NCI-H1092 (cell line): ENCODE measurements around the gene GAMT.
"Not testable (repeated sequence)": the region's sequence is repeated elsewhere in the genome, so short reads cannot be mapped to it uniquely, and the experiment has no call there.

Source experiments
- DNase-seq: peaks from one replicate; lab custom pipeline; 2025; lab: John Stamatoyannopoulos, UW

The GAMT gene

GRCh38 chr19:1433119-1434039 is 32.0 kb upstream of the GAMT start:
- DNase-seq, result no peak

- DNase-seq, result no peak
These were observed 31.2 kb upstream of the GAMT start for GRCh38 chr19:1432507-1432887.

- DNase-seq, result no peak
These were observed 30.6 kb upstream of the GAMT start for GRCh38 chr19:1431759-1432506.

- no peak for DNase-seq
These were observed 28.9 kb upstream of the GAMT start for GRCh38 chr19:1430246-1430645.

- DNase-seq, result no peak
These were observed 28.4 kb upstream of the GAMT start for GRCh38 chr19:1429750-1430149.

GRCh38 chr19:1428738-1429391 is 27.5 kb upstream of the GAMT start:
- no peak for DNase-seq

- DNase-seq, result no peak
These were observed 26.0 kb upstream of the GAMT start for GRCh38 chr19:1427221-1427920.

GRCh38 chr19:1426736-1427135 is 25.4 kb upstream of the GAMT start:
- no peak for DNase-seq

GRCh38 chr19:1425902-1426301 is 24.6 kb upstream of the GAMT start:
- DNase-seq, result no peak

- no peak for DNase-seq
These were observed 23.9 kb upstream of the GAMT start for GRCh38 chr19:1425102-1425837.

GRCh38 chr19:1424192-1424955 is 23.0 kb upstream of the GAMT start:
- no peak for DNase-seq

- no peak for DNase-seq
These were observed 22.3 kb upstream of the GAMT start for GRCh38 chr19:1423436-1424191.

GRCh38 chr19:1422943-1423342 is 21.6 kb upstream of the GAMT start:
- DNase-seq, result no peak

- DNase-seq, result no peak
These were observed 21.0 kb upstream of the GAMT start for GRCh38 chr19:1422360-1422759.

- DNase-seq, result no peak
These were observed 20.6 kb upstream of the GAMT start for GRCh38 chr19:1421958-1422305.

- no peak for DNase-seq
These were observed 20.0 kb upstream of the GAMT start for GRCh38 chr19:1421218-1421957.

- DNase-seq, result no peak
These were observed 19.2 kb upstream of the GAMT start for GRCh38 chr19:1420590-1420989.

- DNase-seq, result not testable (repeated sequence)
These were observed 18.7 kb upstream of the GAMT start for GRCh38 chr19:1420085-1420484.
